Endothelial cell of umbilical vein (primary cell): Measurements from ENCODE around the gene LDLRAD4. TPM values are rescaled to one million over a fixed set of nuclear protein-coding genes. Genes with fewer than 3 reads are reported as not detected.
"Not testable (repeated sequence)": the region's sequence is repeated elsewhere in the genome, so short reads cannot be mapped to it uniquely, and the experiment has no call there.

ENCODE experiments used
- BruUV-seq: library from RNA; stranded (reverse); fragments of 400-500 nt; replicated peaks from 2 replicates; lab custom pipeline; 2021; lab: Mats Ljungman, UMichigan
- CTCF ChIA-PET: fragments of 300-600, 350-600 bp; sonication (Branson Sonifier 250); formaldehyde crosslinking; loops from one replicate; lab custom pipeline; 2021; ENCODE audit warnings: antibody characterized with exemption, inconsistent platforms; lab: Charles Lee
- POLR2A ChIA-PET: fragments of 300-600, 350-600 bp; sonication (Branson Sonifier 250); formaldehyde crosslinking; loops from one replicate; lab custom pipeline; 2021; ENCODE audit warnings: antibody characterized with exemption, inconsistent platforms; lab: Charles Lee
- DNase-seq: peaks from one replicate; pipeline ENCODE4 v3.0.0-alpha.2; 2011; ENCODE audit warnings: low read depth, low spot score
- FAIRE-seq: peaks from 2 replicates; lab custom pipeline; 2011; peaks lifted over from hg19 to GRCh38; lab: Jason Lieb, UNC
- H2AFZ ChIP-seq: 2 replicates; pipeline ENCODE4 v1.6.0; 2012; ENCODE audit warnings: low read depth, low read length, control low read depth, inconsistent platforms
- H3K27ac ChIP-seq: 2 replicates; pipeline ENCODE4 v1.5.1; 2011; ENCODE audit warnings: low read depth, mild to moderate bottlenecking, control low read depth, low read length, moderate library complexity; ENCODE audit not compliant: insufficient read depth
- H3K27me3 ChIP-seq, 2 experiments: 2 replicates each; pipeline versions ENCODE4 v1.6.0 to v1.6.1; 2011; ENCODE audit warnings: low read length in 2 of 2, mixed read lengths in 1 of 2; ENCODE audit not compliant: control insufficient read depth in 2 of 2, insufficient read depth in 2 of 2
- H3K36me3 ChIP-seq, 2 experiments: 2 replicates in 1 of 2; 3 replicates in 1 of 2; pipeline ENCODE4 v1.5.1; 2011; ENCODE audit warnings: low read length in 2 of 2, mild to moderate bottlenecking in 1 of 2, moderate library complexity in 1 of 2; ENCODE audit not compliant: control insufficient read depth in 2 of 2, insufficient read depth in 2 of 2; ENCODE audit errors: extremely low read depth in 1 of 2
- H3K4me1 ChIP-seq: 3 replicates; pipeline ENCODE4 v1.5.1; 2011; ENCODE audit warnings: mild to moderate bottlenecking, low read length; ENCODE audit not compliant: control insufficient read depth, insufficient read depth; ENCODE audit errors: extremely low read depth
- H3K4me2 ChIP-seq: 2 replicates; pipeline ENCODE4 v1.6.1; 2011; ENCODE audit warnings: low read length, control low read depth, mixed read lengths; ENCODE audit not compliant: insufficient read depth
- H3K4me3 ChIP-seq, 3 experiments: fragments of 200-600 bp in 1 of 3; sonication (generic), shearing (Covaris generic) in 1 of 3; replicated peaks in 1 of 3; 2 replicates each; pipeline ENCODE4 v1.5.1; 2011 to 2016; ENCODE audit warnings: control low read depth in 3 of 3, low read length in 3 of 3, mild to moderate bottlenecking in 2 of 3, inconsistent platforms in 1 of 3, low read depth in 1 of 3, moderate library complexity in 1 of 3; ENCODE audit not compliant: insufficient read depth in 1 of 3
- H3K79me2 ChIP-seq: 2 replicates; pipeline ENCODE4 v1.6.0; 2012; ENCODE audit warnings: low read length, inconsistent platforms; ENCODE audit not compliant: control insufficient read depth, insufficient read depth
- H3K9ac ChIP-seq: replicated peaks from 2 replicates; pipeline ENCODE3; 2011; ENCODE audit warnings: low read length, control low read depth; ENCODE audit not compliant: insufficient read depth; ENCODE audit errors: extremely low read depth
- H3K9me1 ChIP-seq: replicated peaks from 3 replicates; pipeline ENCODE4 v1.6.0; 2011; ENCODE audit warnings: mild to moderate bottlenecking, low read length; ENCODE audit not compliant: control insufficient read depth, insufficient read depth; ENCODE audit errors: extremely low read depth
- H3K9me3 ChIP-seq: replicated peaks from 2 replicates; pipeline ENCODE4 v1.5.1; 2012; ENCODE audit warnings: low read length, inconsistent platforms; ENCODE audit not compliant: control insufficient read depth, insufficient read depth
- H4K20me1 ChIP-seq: replicated peaks from 2 replicates; pipeline ENCODE3; 2011; ENCODE audit warnings: mild to moderate bottlenecking, low read length; ENCODE audit not compliant: control insufficient read depth, insufficient read depth; ENCODE audit errors: extremely low read depth
- EZH2 ChIP-seq: IDR thresholded peaks from 2 replicates; pipeline ENCODE4 v1.6.1; 2012; ENCODE audit warnings: borderline replicate concordance, low read depth, mild to moderate bottlenecking, moderate library complexity, low read length, inconsistent platforms; ENCODE audit not compliant: severe bottlenecking
- FOS ChIP-seq: IDR thresholded peaks from 2 replicates; pipeline ENCODE4 v1.6.1; 2011; ENCODE audit warnings: mild to moderate bottlenecking, low read length, moderate library complexity, borderline replicate concordance; ENCODE audit not compliant: insufficient read depth
- GATA2 ChIP-seq: IDR thresholded peaks from 2 replicates; pipeline ENCODE4 v1.7.0; 2011; ENCODE audit warnings: low read depth, mild to moderate bottlenecking, moderate library complexity, mixed read lengths, low read length; ENCODE audit not compliant: insufficient read length, insufficient read depth
- JUN ChIP-seq: IDR thresholded peaks from 2 replicates; pipeline ENCODE4 v1.6.1; 2011; ENCODE audit warnings: borderline replicate concordance, low read depth; ENCODE audit not compliant: insufficient read length, insufficient read depth
- MYC ChIP-seq: IDR thresholded peaks from one replicate; pipeline ENCODE4 v1.6.1; 2011; ENCODE audit warnings: mild to moderate bottlenecking, low read depth, low read length
- POLR2A ChIP-seq: IDR thresholded peaks from 2 replicates; pipeline ENCODE4 v1.6.1; 2012; ENCODE audit warnings: low read depth, mild to moderate bottlenecking, control low read depth, low read length
- POLR2AphosphoS5 ChIP-seq: IDR thresholded peaks from 2 replicates; pipeline ENCODE4 v1.6.1; 2012; ENCODE audit warnings: low read depth, mild to moderate bottlenecking, control low read depth, low read length, moderate library complexity; ENCODE audit not compliant: insufficient read depth
- dilution Hi-C: fragments of 300-500 bp; cut with MboI; formaldehyde crosslinking; loops from one replicate; pipeline ENCODE4 v1.15.0; 2019; ENCODE audit warnings: low sequenced_read_pairs; ENCODE audit not compliant: extremely low pct_ligation_motif_present
- intact Hi-C: fragments of 100-400 bp; cut with micrococcal nuclease; formaldehyde crosslinking; loops from one replicate; pipeline ENCODE4 v1.10.0; 2022
- polyA plus RNA-seq, 4 experiments: library from polyadenylated mRNA; depleted of rRNA in 3 of 4; stranded (reverse) in 3 of 4; unstranded in 1 of 4; fragments of >200 nt; gene quantifications; 2 replicates each; pipeline versions ENCODE4 v1.2.1 to v1.2.3, GENCODE V29; 2011 to 2012; ENCODE audit warnings: missing spikeins in 1 of 4
- total RNA-seq: library from RNA; stranded (reverse); gene quantifications from 2 replicates; pipeline ENCODE4 v1.2.3, GENCODE V29; 2021
- TF ChIP-seq, protein P1 (sequence below), 2 donors: IDR thresholded peaks; 1 replicate in 1 of 2; 2 replicates in 1 of 2; pipeline ENCODE4 v1.5.1; 2011; ENCODE audit warnings: low read length in 2 of 2, mild to moderate bottlenecking in 2 of 2, moderate library complexity in 2 of 2, control low read depth in 1 of 2, inconsistent platforms in 1 of 2, low read depth in 1 of 2; ENCODE audit not compliant: insufficient read depth in 1 of 2; ENCODE audit errors: extremely low read depth in 1 of 2
- TF ChIP-seq, protein P2 (sequence below): IDR thresholded peaks from 2 replicates; pipeline ENCODE4 v1.6.1; 2011; ENCODE audit not compliant: insufficient read depth, insufficient read length

The LDLRAD4 gene
- total and polyA plus RNA-seq, 2 donors (not counting 3 experiments of a cell fraction or from before 2014, with no cell fraction given): 5.2 to 6.5 TPM

DNA sequence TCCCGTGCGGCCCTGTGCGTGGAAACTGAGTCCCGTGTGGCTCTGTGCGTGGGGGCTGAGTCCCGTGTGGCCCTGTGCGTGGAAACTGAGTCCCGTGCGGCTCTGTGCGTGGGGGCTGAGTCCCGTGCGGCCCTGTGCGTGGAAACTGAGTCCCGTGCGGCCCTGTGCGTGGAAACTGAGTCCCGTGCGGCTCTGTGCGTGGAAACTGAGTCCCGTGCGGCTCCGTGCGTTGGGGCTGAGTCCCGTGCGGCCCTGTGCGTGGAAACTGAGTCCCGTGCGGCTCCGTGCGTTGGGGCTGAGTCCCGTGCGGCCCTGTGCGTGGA lies 43.8 kb downstream of the LDLRAD4 start:
- intact Hi-C loops: loop anchor here (10.0 kb wide), 1 partner anchor 202 kb away; no protein-coding TSS in a partner anchor
- H3K79me2 ChIP-seq, H3K4me2 ChIP-seq, H2AFZ ChIP-seq, H3K9ac ChIP-seq, CTCF ChIA-PET, H3K27me3 ChIP-seq, H3K27ac ChIP-seq, FAIRE-seq, DNase-seq, H3K9me3 ChIP-seq, H3K9me1 ChIP-seq, dilution Hi-C loops, BruUV-seq, H3K4me3 ChIP-seq, H4K20me1 ChIP-seq, POLR2A ChIA-PET, H3K36me3 ChIP-seq: not testable (repeated sequence)
- H3K4me1 ChIP-seq: peaks cover 22% of the 10 kb centered on the region

DNA sequence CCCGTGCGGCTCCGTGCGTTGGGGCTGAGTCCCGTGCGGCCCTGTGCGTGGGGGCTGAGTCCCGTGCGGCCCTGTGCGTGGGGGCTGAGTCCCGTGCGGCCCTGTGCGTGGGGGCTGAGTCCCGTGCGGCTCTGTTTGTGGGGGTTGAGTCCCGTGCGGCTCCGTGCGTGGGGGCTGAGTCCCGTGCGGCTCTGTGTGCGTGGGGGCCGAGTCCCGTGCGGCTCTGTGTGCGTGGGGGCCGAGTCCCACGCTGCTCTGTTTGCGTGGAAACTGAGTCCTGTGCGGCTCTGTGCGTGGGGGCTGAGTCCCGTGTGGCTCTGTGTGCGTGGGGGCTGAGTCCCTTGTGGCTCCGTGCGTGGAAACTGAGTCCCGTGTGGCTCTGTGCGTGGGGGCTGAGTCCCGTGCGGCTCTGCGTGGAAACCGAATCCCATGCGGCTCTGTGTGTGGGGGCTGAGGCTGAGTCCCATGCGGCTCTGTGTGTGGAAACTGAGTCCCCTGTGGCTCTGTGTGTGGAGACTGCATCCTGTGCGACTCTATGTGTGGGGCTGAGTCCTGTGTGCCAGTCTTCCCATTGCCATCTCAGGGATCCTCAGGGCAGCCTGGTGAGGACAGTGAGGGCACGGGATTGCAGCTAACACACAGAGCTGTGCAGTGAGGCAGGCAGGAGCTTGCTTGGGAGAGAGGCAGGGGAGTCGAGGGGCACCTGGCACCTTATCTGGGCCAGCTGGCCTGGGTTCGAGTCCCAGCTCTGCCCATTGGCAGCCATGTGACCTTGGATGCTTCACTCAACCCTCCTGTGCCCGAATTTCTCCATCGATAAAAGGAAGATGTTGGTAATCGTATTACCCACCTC lies 44.5 kb downstream of the LDLRAD4 start:
- H2AFZ ChIP-seq: no peak overlapping the region
- ChIA-PET POLR2A (no interaction called here), CTCF (no interaction called here)
- peaks cover 29% of the 10 kb centered on the region for H3K4me1 ChIP-seq
- TF ChIP-seq, protein P1, sequence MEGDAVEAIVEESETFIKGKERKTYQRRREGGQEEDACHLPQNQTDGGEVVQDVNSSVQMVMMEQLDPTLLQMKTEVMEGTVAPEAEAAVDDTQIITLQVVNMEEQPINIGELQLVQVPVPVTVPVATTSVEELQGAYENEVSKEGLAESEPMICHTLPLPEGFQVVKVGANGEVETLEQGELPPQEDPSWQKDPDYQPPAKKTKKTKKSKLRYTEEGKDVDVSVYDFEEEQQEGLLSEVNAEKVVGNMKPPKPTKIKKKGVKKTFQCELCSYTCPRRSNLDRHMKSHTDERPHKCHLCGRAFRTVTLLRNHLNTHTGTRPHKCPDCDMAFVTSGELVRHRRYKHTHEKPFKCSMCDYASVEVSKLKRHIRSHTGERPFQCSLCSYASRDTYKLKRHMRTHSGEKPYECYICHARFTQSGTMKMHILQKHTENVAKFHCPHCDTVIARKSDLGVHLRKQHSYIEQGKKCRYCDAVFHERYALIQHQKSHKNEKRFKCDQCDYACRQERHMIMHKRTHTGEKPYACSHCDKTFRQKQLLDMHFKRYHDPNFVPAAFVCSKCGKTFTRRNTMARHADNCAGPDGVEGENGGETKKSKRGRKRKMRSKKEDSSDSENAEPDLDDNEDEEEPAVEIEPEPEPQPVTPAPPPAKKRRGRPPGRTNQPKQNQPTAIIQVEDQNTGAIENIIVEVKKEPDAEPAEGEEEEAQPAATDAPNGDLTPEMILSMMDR (IDR thresholded peaks at IDR 0.05; ENCODE audit: extremely low read depth in 1 of 2, insufficient read depth in 1 of 2, low read depth in 1 of 2, low read length in 2 of 2): no peak
- TF ChIP-seq, protein P2, sequence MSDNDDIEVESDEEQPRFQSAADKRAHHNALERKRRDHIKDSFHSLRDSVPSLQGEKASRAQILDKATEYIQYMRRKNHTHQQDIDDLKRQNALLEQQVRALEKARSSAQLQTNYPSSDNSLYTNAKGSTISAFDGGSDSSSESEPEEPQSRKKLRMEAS: no peak
- TF ChIP-seq MYC (no peak), POLR2A (no peak), JUN (no peak), FOS (no peak), EZH2 (no peak), GATA2 (no peak), POLR2AphosphoS5 (no peak)
- FAIRE-seq (no peak), DNase-seq (no peak)
- H3K4me2 ChIP-seq: no peak overlapping the region
- no TSS peak for BruUV-seq
- H3K4me3 ChIP-seq: no peak overlapping the region
- H3K36me3 ChIP-seq: no peaks in the 10 kb centered on the region
- H3K79me2 ChIP-seq: no peaks in the 10 kb centered on the region
- no peaks in the 10 kb centered on the region for H3K9me1 ChIP-seq
- dilution Hi-C loops (no loop called here), intact Hi-C loops (loop anchor here (10.0 kb wide), 1 partner anchor 202 kb away; no protein-coding TSS in a partner anchor)
- H3K9me3 ChIP-seq: no peaks in the 10 kb centered on the region
- H3K9ac ChIP-seq: no peak overlapping the region
- H3K27ac ChIP-seq: no peak overlapping the region
- H3K27me3 ChIP-seq: peaks cover 0 to 2% of the 10 kb centered on the region in 2 experiments
- no peaks in the 10 kb centered on the region for H4K20me1 ChIP-seq
